ENCODE measurements around the gene PDXDC1. TPM values are rescaled to one million over a fixed set of nuclear protein-coding genes. Genes with fewer than 3 reads are reported as not detected.
"Not testable (repeated sequence)": the region's sequence is repeated elsewhere in the genome, so short reads cannot be mapped to it uniquely, and the experiment has no call there.

PDXDC1 gene
- total RNA-seq, 2 donors from 2014 or later = 68.9 to 70.2 TPM

DNA sequence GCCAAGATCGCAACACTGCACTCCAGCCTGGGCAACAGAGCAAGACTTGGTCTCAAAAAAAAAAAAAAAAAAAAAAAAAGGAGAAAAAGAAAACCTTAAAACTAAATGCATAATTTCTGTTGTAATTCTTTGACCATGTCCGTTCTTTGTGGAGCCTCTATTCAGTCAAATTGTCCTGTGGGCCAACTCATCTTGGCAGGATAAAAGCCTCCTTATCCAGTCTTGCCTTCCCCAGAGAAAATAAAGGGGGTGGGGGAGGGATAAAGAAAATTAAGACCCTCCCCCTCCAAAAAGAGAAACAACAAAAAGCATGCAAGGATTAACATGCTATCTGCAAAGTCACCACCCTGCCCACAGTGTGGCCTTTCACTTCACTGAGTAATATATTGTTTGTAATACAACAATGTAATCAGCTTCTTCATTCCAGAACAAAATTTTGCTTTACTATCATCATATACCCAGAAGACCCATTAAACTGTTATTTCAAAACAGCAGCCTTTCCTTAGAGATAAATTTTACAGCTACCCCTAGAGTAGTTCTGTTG, 124.6 kb downstream of the PDXDC1 start:
- not testable (repeated sequence) for H3K27ac Mint-ChIP-seq; ATAC-seq; DNase-seq (ENCODE audit: low spot score); H3K9me3 Mint-ChIP-seq; H3K4me1 Mint-ChIP-seq (ENCODE audit: low read depth in 2 of 2); H3K27me3 Mint-ChIP-seq; H3K36me3 Mint-ChIP-seq; H3K4me3 Mint-ChIP-seq

DNA sequence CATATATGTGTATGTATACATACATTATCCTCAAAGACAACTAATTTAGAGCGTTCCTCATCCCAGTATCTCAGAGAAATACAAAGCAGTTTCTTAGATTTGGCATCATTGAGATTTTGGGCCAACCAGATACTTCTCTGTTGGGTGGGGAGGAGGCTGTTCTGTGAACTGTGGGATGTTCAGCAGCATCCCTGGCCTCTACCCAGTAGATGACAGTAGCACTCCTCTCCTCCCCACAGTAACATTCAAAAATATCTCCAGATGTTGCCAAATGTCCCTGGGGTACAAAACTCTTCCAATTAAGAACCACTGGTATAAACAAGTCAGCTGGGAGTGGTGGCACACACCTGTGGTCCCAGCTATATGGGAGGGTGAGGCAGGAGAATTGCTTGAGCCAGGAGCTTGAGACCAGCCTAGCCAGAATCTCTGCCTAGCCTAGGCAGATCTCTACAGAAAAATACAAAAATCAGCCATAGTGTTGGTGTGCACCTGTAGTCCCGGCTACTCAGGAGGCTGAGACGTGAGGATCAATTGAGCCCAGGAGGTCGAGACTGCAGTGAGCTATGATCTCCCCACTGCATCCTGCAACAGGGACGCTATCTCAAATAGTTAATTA, 125.7 kb downstream of the PDXDC1 start:
- not testable (repeated sequence) for ATAC-seq; H3K4me3 Mint-ChIP-seq; H3K27me3 Mint-ChIP-seq; H3K27ac Mint-ChIP-seq; H3K4me1 Mint-ChIP-seq (ENCODE audit: low read depth in 2 of 2); DNase-seq (ENCODE audit: low spot score); H3K9me3 Mint-ChIP-seq; H3K36me3 Mint-ChIP-seq

DNA sequence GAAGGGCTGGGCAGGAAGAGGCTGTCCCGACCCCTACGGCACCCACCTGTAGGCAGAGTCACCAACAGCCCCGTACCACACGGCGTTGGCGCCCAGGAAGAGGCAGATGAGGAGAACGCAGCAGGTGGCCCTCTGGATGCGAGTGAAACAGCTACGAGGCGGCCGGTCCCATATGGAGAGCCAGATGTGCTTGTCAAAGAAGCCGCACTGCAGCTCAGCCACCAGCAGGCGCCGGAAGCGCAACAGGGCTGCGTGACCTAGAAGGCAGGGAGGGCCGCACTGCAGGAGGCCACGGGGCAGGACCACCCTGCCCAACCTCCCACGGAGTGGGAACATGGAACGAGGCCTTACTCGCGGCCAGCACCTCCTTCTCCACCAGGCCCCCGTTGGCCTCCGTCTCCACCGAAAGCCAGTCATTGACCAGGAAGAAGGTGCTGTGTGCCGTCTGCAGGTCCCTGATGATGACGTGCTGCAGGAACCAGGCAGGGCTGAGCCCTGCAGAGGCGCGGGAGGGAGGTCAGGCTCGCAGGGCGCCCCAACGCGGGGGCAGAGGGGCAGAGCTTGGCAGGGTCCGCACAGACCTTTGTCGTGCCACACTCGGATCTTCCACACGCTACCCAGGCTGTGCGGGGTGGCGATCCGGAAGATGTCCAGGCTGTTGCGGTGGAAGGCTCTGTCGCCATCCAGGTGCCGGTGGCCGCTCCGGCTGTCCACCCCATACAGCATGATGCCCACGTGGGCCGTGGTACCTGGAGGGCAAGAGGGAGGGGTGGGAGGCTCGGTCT, 153.0 kb downstream of the PDXDC1 start:
- not testable (repeated sequence) for H3K9me3 Mint-ChIP-seq; H3K27me3 Mint-ChIP-seq; H3K27ac Mint-ChIP-seq; ATAC-seq; DNase-seq (ENCODE audit: low spot score); H3K36me3 Mint-ChIP-seq; H3K4me1 Mint-ChIP-seq (ENCODE audit: low read depth in 2 of 2); H3K4me3 Mint-ChIP-seq

DNA sequence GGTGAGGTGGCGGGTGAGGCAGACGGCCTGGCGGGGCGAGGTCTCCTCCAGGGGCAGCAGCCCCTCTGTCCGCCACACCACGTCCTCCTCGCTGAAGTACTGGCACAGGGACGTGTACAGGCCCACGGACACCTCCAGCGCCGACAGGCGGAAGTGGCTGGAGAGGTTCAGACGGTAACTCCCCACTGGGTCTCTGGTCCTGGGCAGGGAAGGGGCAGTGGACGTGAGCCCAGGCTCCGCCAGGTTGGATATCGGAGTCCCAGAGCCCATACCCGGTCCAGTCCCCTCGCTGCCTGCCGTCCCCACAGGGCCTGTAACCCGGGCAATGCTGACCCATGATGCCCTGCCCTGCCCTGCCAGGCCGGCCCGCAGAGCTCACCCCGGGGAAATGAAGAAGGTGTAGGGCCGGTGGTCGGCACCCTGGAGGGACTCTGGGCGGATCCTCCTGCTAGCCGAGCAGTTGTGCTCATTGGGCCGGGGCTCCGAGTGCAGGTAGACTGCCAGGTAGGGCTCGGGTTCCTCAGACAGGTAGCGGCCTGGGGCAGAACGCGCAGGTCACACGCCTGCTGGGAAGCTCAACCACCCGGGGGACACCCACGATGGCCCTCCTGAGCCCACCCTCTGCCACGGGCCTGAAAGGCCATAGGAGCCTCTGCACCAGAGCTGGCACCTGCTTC, 155.6 kb downstream of the PDXDC1 start:
- DNase-seq (ENCODE audit: low spot score); ATAC-seq: not testable (repeated sequence)

DNA sequence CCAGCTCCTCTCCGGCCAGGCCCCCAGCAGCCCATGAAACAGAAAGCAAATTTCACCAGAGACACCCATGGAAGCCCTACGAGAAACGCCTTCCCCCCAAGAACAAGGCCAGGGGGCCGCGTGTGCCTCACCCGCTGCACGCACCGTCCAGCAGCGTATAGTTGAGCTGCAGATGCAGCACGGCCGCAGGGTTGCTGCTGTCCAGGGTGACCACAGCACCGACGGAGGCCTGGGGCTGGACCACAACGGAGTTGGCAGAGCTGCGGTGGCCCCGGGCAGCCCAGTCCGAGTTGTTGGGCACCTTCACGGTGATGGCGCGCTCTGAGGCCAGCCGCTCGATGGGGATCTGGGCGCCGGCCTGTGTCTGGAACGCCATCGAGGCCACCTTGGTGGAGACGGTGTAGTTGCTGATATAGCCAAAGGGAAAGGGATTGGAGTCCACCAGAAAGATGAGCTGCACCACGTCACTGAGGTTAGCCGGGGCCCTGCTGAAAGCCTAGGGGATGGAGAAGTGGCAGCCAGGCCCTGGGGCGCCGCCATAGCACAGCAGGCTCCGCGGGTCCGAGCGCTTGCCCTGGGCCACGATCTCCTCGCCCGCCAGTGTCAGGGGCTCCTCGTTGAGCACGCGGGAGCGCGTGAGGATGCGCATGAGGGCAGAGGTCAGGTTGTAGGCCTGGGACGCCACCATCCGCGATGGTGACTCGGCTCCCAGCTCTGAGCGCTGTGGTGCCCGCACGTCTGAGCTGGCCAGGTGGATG, 156.3 kb downstream of the PDXDC1 start:
- not testable (repeated sequence) for H3K36me3 Mint-ChIP-seq; H3K9me3 Mint-ChIP-seq; DNase-seq (ENCODE audit: low spot score); H3K4me1 Mint-ChIP-seq (ENCODE audit: low read depth in 2 of 2); H3K27me3 Mint-ChIP-seq; H3K4me3 Mint-ChIP-seq; ATAC-seq; H3K27ac Mint-ChIP-seq

More for the DNA sequence above, 155.6 kb downstream of the PDXDC1 start:
- not testable (repeated sequence) for H3K27ac Mint-ChIP-seq; H3K4me3 Mint-ChIP-seq; H3K27me3 Mint-ChIP-seq; H3K4me1 Mint-ChIP-seq (ENCODE audit: low read depth in 2 of 2); H3K36me3 Mint-ChIP-seq; H3K9me3 Mint-ChIP-seq

DNA sequence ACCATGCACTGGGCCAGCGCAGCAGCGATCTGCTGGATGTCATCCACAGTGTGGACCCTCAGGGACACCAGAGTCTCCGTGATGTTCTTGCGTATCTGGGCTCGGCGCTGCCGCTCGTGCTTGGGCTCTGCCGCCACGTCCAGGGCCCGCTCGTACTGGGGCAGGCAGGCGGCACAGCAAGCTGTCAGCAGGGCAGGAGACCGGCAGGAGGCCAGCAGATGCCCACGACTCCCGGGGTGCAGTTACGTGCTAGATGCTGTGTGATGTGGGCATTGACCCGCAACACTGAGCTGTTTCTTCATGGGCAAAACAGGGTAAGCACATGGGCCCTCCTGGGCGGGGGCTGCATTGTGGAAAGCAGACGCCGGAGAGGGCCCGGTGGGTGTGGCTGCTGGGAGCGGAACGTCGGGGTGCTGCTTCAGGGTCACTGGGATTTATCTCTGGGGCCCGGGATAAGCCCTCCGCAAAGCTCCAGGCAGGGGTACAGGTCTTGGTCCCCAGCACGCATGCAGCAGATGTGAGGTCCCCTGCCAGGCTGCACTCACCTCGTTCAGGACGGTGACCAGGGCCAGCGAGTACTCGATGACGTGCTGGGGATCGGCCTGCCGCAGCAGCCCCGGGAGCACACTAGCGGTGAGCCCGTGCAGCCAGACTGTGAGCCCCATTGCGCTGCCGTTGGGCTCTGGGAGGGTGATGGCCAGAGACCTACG, 158.0 kb downstream of the PDXDC1 start:
- not testable (repeated sequence) for H3K4me1 Mint-ChIP-seq (ENCODE audit: low read depth in 2 of 2); H3K27me3 Mint-ChIP-seq; H3K27ac Mint-ChIP-seq; H3K4me3 Mint-ChIP-seq; DNase-seq (ENCODE audit: low spot score); H3K9me3 Mint-ChIP-seq; ATAC-seq; H3K36me3 Mint-ChIP-seq

DNA sequence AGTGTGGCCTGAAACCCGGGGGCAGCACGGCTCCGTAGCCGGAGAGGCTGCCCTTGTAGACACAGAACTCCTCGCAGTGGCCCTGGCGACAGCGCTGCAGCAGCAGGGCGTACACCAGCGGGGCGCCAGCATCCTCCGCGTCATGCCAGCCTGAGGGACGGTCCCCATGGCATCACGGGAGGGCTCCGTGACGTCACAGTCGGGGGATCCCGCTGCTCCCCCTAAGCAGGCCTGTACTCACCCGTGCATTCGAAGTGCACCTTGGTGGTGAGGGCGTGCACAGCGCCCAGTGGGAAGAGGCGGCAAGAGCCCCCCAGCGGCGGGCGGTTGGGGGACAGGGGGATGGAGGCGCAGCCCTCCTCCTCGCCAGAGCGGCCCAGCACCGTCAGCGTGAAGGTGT, 158.7 kb downstream of the PDXDC1 start:
- H3K27ac Mint-ChIP-seq; ATAC-seq; H3K9me3 Mint-ChIP-seq; H3K4me3 Mint-ChIP-seq; H3K36me3 Mint-ChIP-seq; H3K4me1 Mint-ChIP-seq (ENCODE audit: low read depth in 2 of 2); DNase-seq (ENCODE audit: low spot score); H3K27me3 Mint-ChIP-seq: not testable (repeated sequence)

DNA sequence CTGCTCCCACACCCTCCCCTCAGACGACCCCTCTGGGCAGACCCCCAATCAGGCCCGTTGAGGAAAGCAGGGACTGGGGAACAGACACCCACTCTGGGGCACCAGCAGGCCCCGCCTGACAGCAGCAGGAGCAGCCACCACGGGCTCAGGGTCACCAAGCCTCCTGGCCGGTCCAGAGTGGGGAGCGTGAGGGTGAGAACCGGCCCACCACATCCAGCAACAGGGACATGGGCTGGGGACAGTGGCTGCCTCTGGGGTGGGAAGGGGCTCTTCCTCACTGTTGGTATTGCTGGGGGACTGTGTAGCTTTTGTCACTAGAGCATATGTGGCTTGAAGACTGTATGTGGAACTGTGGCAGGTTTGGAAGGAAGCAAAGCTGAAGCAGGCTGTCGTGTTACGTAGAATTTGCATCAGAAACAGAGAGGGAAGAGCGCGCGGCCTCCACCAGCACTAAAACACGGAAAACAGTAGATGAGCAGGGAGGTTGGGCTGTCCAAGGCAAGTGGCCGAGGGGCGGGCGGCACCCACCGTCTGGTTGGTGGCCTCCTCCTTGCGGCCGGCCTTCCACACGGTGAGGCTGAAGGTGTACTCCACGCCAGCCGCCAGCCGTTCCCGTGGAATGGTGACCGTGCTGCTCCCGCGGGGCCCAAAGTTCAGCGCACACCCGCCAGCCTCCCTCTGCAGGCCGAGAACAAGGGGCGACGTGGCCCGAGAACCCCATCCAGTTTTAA, 160.1 kb downstream of the PDXDC1 start:
- H3K27me3 Mint-ChIP-seq; ATAC-seq; H3K9me3 Mint-ChIP-seq; H3K4me1 Mint-ChIP-seq (ENCODE audit: low read depth in 2 of 2); DNase-seq (ENCODE audit: low spot score); H3K36me3 Mint-ChIP-seq; H3K4me3 Mint-ChIP-seq; H3K27ac Mint-ChIP-seq: not testable (repeated sequence)

DNA sequence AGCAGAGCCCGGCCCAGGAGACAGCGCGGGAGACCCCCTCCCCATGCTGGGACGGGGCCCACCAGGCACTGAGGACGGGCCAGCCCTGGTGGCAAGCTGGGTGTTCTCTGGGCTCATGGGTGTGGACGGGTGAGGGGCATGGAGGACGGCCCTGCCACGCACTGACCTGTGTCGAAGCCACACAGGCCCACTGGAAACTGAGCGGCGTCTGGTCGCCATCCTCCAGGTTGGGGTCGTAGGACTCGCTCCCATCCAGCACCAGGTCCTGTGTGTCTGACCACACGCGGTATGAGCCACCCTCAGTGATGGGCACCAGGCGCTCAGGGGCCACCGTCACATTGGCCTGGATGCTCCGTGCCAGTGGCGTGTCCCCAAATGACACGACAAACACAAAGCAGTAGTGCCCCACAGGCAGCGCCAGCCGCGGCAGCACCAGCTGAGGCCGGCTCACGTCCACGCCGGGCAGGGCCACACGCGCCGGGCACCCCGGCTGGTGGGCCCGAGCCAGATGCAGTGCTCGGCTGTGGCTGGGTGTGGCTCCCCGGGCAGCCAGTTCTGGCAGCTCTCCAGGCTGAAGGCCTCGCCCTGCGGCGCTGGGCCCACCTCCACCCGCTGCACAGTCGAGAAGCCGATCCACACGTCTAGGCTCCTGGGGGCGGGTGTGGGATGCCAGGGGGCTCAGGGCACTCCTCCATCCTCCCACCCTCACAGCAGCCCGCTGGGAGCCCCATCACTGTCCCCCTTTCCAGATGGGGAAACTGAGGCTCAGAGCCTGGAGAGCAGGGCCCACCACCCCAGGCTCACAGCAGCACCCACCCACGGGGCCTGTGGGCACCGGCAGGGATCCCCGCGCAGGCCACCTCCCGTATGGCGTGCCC, 160.9 kb downstream of the PDXDC1 start:
- H3K27me3 Mint-ChIP-seq; H3K27ac Mint-ChIP-seq; H3K4me3 Mint-ChIP-seq; DNase-seq (ENCODE audit: low spot score); H3K9me3 Mint-ChIP-seq; H3K4me1 Mint-ChIP-seq (ENCODE audit: low read depth in 2 of 2); H3K36me3 Mint-ChIP-seq: not testable (repeated sequence)
- peak; percentile 43 to 44 for ATAC-seq

DNA sequence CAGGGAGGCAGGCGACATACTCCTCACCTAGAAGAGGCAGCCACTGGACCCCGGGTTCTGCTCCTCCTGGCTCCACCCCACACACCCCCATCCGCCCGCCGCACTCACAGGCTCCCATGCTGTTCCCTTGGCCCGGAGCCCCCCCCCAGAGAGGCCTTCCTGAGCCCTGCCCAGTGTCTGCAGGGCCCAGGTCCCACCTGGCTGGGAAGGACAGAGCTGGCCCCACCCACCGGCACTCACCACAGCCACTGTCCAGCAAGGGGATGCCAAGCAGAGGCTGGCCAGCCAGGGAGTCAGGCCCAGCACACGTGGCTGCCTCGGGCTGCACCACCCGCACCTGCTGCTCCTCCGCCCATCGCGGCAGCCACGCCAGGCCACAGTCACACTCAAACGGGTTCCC, 162.7 kb downstream of the PDXDC1 start:
- not testable (repeated sequence) for H3K27me3 Mint-ChIP-seq; H3K4me1 Mint-ChIP-seq (ENCODE audit: low read depth in 2 of 2); H3K36me3 Mint-ChIP-seq; DNase-seq (ENCODE audit: low spot score); ATAC-seq; H3K9me3 Mint-ChIP-seq; H3K27ac Mint-ChIP-seq; H3K4me3 Mint-ChIP-seq

DNA sequence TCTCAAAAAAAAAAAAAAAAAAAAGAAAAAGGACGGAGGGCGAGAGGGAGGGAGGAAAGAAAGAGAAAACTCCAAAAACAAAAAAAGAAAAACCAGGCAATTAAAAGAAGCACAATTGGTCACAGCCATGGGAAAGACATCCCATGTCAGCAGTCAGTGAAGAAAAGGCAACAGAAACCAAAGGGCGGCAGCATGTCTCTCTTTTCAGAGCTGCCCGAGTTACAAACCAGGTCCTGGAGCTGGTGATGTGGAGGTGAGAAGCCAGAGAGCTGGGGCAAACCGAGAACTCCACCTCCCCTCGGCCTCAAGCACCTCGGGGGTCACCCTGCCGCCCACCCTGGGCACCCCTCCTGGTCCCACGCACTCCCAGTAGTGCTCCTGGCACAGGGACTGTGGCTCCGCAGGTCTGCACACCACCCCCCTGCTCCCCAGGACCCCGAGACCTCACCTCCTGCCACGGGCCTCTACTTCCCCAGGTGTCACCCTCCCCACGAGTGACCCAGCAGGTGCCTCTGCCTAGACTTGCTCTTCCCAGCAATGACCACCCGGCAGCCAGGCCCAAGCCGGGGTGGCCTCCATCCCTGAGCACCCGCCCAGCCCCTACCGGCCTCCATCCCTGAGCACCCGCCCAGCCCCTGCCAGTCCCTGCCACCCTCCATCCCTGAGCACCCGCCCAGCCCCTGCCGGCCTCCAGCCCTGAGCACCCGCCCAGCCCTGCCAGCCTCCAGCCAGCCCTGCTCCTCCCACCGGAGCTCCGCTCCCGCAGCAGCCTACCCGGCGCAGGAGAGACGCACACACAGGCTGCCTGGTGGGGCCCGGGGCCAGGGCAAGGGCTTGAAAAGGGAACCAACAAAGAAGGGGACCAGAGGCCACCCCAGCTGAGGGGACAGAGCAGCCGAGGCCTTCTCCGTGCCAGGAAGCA, 165.9 kb downstream of the PDXDC1 start:
- not testable (repeated sequence) for H3K9me3 Mint-ChIP-seq; H3K27me3 Mint-ChIP-seq; H3K27ac Mint-ChIP-seq; DNase-seq (ENCODE audit: low spot score); H3K36me3 Mint-ChIP-seq; H3K4me3 Mint-ChIP-seq; H3K4me1 Mint-ChIP-seq (ENCODE audit: low read depth in 2 of 2)
- peak; percentile 37 to 47 for ATAC-seq

Measured in natural killer cell treated with Interleukin-12 subunit alpha and Interleukin-12 subunit beta and Interleukin-15 and Interleukin-18, amount 100 ng/mL, for 72 hours (primary cell).